Fibroblast of skin of scalp (primary cell): Measurements from ENCODE around the gene MT1B.
"Not testable (repeated sequence)": the region's sequence is repeated elsewhere in the genome, so short reads cannot be mapped to it uniquely, and the experiment has no call there.

Source experiments
- DNase-seq: peaks from one replicate; pipeline ENCODE4 v3.0.0-alpha.2; 2013

Gene MT1B

DNA sequence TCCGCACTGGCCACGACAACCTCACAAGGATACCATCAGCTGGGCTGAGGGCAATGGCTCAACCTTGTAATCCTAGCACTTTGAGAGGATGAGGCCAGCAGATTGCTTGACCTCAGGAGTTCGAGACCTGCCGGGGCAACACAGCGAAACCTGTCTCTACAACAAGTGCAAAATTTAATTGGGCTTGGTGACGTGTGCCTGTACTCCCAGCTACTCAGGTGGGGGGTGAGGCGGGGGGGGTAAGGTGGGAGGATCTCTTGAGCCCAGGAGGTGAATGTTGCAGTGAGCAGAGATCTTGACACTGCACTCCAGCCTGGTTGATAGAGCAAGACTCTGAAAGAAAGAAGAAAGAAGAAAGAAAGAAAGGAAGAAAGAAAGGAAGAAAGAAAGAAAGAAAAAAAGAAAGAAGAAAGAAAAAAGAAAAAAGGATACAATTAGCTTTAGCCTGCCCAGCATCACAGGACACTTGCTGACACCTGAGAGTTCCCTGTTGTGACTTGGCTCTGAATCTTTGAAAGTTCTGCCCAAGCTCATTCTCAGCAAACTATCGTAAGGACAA, 31.3 kb upstream of the MT1B start:
- DNase-seq, result no peak

DNA sequence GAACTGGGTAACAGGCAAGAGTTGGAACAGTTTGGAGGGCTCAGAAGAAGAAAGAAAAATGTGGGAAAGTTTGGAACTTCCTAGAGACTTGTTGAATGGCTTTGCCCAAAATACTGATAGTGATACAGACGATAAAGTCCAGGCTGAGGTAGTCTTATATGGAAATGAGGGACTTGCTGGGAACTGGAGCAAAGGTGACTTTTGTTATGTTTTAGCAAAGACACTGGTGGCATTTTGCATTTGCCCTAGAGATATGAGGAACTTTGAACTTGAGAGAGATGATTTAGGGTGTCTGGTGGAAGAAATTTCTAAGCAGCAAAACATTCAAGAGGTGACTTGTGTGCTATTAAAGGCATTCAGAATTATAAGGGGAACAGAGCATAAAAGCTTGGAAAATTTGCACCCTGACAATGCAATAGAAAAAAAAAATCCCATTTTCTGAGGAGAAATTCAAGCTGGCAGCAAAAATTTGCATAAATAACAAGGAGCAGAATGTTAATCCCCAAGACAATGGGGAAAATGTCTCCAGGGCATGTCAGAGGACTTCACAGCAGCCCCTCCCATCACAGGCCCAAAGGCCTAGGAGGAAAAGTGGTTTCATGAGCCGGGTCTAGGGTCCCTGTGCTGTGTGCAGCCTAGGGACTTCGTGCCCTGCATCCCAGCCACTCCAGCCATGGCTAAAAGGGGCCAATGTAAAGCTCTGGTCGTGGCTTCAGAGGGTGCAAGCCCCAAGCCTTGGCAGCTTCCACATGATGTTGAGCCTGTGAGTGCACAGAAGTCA, 29.8 kb upstream of the MT1B start:
- not testable (repeated sequence) for DNase-seq

DNA sequence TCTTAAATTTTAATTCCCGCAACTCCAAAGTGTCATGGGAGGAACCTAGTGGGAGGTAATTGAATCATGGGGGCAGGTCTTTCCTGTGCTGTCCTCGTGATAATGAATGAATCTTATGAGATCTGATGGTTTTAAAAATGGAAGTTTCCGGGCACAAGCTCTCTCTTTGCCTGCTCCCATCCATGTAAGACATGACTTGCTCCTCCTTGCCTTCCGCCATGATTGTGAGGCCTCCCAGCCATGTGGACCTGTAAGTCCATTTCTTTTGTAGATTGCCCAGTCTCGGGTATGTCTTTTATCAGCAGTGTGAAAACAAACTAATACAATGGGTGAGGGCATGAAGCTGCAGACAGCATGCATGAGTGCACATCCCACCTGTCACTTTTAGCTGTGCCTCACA, 28.5 kb upstream of the MT1B start:
- DNase-seq, result not testable (repeated sequence)

DNA sequence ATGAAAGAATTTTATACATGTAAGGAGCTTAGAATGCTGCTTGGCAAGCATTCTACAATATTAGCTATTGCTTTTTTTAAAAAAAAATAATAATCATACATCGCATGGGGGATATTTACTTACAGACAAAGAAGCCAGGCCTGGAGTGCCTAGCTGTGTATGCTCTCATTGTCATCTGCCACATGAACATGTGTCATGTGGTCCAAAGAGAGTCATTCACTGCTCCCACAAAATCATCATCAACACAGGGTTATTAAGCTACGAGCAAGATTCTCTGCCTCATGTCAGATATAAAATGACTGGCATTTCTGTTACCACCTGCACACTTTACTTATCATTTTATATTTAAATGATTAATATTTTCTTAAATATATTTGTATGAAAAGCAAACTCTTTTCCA, 28.0 kb upstream of the MT1B start:
- DNase-seq, result no peak

DNA sequence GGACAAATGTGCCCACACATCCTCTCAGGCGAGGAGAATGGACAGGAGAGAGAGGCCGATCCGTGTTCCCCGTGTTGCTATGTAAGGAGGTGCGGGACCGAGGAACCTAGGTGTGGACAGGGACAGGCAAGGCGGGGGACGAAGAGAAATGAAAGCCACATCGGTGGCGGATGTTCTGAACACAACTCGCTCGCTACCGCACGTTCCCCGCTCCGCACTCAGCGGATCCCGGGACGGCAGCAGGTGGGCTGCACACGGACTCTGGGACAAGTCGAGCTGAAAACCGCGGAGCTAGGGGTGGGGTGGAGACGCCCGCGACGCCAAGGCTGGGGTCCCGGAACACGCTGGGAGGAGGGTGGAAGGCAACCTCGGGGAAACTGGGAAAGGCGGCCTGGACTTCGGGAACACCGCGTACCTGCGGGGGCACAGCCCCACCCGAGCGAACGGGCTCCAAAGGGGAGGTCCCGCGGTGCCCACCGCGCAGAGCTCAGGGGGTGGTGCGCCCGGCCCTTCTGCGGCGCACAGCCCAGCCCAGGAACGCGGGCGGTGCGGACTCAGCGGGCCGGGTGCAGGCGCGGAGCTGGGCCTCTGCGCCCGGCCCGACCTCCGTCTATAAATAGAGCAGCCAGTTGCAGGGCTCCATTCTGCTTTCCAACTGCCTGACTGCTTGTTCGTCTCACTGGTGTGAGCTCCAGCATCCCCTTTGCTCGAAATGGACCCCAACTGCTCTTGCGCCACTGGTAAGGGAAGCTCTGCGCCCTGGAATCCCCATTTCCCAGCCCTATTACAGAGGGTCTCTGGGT, 26.3 kb upstream of the MT1B start, which contains the start of gene MT1E:
MT1E (plus strand) TSS at position 642 of the 803 bp plus-strand sequence; CDS start at position 713, 71 bp downstream.
- DNase-seq, result peak; percentile 86

DNA sequence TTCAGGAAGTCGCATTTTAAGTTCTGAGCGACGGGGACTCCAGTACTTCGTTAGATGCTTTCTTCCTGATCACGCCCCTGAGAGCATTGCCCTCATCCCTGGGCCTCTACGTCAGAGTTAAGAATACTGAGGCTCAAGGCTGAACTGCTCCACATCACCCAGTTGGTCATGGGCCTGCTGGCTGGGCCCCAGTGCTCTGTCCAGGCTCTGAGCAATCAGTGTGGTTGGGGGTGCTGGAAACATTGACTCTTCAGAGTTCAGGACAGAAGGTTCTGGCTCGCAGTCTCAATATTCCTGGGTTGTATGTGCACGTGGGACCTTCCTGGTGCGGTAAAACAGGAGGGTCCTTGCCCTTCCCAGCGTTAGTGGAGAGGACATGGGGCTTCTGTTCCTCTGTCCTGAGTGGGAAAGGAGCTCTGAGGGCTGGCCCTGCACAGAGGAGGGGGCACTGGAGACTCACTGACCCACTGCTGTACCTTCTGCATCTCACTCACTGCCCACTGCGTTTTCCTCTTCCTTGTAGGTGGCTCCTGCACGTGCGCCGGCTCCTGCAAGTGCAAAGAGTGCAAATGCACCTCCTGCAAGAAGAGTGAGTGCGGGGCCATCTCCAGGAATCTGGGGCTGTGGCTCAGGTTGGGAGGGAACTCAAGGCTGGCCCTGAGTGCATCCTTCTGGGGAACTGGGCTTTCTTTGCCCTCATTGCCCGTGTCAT, 25.6 kb upstream of the MT1B start:
- DNase-seq, result peak; percentile 63

DNA sequence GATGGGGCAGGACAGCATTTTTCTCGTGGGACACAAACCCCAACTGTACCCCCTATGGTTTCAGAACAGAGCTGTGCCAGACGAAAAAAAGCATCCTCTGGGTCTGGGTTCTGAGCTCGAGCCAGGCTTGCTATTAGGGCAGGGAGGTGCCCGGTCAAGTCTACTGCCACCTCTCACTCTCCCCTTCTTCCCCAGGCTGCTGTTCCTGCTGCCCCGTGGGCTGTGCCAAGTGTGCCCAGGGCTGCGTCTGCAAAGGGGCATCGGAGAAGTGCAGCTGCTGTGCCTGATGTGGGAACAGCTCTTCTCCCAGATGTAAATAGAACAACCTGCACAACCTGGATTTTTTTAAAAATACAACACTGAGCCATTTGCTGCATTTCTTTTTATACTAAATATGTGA, 25.0 kb upstream of the MT1B start:
- DNase-seq, result no peak

DNA sequence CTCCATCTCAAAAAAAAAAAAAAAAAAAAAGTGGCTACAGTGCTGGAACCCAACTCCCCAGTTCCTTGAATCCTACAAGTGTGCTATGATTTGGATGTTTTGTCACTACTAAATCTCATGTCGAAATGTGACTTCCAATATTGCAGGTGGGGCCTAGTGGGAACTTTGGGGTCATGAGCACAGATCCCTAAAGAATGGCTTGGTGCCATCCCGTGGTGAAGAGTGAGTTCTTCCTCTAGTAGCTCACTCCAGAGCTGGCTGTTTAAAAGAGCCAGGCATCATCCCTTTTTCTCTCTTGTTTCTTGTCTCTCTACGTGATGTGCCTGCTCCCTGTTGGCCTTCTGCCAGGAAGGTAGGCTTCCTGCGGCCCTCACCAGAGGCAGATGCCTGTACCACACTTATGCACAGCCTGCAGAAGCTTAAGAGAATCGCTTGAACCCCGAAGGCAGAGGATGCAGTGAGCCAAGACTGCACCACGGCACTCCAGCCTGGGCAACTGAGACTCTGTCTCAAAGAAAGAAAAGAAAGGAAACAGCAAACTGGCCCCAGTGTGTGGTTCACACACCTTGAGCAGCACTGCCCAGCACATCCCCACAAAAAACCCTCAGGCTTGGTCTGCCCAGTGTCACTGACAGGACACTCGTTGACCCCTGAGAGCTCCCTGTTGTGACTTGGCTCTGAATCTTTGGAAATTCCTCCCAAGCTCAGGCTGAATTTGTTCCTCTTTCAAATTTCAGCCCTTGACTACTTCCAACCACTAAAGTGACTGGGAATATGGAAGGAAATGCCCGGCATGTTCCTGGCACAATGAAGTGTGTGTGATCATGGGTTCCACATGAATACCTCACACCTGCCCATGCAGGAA, 23.0 kb upstream of the MT1B start:
- DNase-seq, result no peak

DNA sequence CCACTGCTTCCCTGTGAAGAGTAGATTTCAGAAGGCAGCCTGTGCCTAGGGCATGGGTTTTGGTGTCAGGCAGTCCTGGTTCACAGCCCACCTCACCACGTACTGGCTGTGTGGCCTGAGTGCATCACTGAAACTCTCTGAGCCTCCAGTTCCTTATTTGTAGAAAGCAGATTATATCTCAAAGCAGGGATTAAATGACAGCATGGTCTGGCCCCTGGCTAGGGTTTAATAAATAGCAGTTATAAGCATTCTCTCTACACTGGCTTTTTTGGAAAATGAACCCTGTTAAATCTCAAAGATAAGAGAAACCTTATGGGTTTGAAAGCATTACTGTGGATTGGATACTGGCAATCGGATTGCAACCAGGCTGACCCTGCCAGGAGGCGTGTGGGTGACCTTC, 22.2 kb upstream of the MT1B start:
- DNase-seq, result no peak

DNA sequence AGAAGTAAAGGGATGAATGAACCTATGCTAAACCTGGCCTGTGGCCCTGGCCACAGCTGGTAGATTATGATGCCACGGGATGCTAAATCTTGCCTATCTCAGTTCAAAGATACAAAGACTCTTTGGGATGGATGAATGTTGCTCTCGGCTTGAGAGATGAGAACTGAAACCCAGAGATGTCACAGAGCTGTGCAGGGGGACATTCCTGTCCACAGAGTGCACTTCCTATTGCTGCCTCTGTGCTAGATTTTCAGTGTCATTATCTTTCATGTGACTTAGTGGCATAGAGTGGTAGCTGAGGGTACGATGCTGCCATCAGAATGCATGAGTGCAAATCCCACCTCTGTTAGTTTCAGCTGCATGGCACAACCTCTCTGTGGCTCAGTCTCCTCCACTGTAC, 21.6 kb upstream of the MT1B start:
- no peak for DNase-seq

DNA sequence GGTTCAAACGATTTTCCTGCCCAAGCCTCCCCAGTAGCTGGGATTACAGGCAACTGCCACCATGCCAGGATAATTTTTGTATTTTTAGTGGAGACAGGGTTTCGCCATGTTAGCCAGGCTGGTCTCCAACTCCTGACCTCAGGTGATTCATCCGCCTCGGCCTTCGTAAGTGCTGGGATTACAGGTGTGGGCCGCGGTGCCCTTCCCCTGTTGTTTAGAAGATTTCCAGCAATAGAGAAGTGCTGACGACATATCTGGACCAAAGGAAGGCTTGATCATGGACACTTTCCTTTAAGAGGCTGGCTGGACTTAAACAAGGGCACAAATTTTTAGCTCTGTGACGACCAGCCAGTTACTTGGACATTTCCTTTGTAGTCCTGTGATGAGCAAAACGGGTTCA, 20.5 kb upstream of the MT1B start:
- no peak for DNase-seq

DNA sequence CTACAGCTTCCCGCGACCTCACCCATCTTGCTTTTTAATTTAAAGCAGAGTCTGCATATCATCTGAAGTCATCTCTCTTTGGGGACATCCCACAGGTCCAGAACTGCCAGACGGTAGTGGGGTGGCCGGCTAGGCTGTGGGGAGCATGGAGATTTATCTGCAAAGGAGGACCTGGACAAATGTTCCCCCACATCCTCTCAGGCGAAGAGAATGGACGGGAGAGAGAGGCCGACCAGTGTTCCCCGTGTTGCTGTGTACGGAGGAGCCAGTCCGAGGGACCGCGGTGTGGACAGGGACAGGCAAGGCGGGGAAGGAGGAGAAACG, 19.9 kb upstream of the MT1B start:
- DNase-seq, result no peak

DNA sequence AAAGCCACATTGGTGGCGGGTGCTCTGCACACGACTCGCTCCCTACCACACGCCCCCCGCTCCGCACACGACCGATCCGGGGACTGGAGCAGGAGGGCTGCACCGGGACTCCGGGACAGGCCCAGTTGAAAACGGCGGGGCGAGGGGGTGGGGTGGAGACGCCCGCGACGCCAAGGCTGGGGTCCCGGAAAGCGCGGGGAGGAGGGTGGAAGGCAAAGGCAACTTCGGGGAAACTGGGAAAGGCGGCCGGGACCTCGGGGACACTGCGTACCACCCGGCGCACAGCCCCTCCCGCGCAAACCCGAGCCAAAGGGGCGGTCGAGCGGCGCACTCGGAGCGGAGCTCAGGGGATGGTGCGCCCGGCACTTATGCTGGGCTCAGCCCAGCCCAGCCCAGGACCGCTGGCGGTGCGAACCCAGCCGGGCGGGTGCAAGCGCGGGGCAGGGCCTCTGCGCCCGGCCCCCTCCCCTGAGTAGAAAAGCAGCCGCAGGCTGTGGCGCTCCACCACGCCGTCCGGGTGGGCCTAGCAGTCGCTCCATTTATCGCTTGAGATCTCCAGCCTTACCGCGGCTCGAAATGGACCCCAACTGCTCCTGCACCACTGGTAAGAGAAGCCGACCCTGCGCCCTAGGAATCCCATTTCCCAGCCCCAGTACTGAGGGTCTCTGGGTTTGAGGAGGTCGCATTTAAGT, 19.4 kb upstream of the MT1B start, which contains the start of gene MT1M:
MT1M (plus strand) TSS at position 504 of the 692 bp plus-strand sequence; CDS start at position 577, 73 bp downstream.
- DNase-seq, result no peak

DNA sequence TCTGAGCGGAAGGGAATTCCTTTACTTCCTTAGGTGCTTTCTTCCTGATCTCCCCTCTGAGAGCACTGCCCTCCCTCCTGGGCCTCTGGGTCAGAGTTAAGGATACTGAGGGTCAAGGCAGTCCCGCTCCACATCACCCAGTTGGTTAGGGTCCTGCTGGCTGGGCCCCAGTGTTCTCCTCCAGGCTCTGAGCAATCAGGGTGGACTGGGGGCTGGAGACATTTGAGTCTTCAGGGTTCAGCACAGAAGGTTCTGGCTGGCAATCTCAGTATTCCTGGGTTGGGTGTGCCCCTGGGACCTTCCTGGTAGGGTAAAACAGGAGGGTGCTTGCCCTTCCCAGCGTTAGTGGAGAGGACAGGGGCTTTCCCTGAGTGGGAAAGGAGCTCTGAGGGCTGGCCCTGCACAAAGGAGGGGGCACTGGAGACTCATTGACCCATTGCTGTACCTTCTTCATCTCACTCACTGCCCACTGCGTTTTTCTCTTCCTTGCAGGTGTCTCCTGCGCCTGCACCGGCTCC, 18.8 kb upstream of the MT1B start:
- no peak for DNase-seq

DNA sequence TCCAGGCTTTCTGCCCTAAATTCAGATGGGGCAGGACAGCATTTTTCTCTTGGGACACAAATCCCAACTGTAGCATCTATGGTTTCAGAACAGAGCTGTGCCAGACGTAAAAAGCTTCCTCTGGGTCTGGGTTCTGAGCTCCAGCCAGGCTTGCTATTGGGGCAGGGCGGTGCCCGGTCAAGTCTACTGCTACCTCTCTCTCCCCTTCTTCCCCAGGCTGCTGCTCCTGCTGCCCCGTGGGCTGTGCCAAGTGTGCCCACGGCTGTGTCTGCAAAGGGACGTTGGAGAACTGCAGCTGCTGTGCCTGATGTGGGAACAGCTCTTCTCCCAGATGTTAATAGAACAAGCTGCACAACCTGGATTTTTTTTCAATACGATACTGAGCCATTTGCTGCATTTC, 18.2 kb upstream of the MT1B start:
- DNase-seq, result no peak

DNA sequence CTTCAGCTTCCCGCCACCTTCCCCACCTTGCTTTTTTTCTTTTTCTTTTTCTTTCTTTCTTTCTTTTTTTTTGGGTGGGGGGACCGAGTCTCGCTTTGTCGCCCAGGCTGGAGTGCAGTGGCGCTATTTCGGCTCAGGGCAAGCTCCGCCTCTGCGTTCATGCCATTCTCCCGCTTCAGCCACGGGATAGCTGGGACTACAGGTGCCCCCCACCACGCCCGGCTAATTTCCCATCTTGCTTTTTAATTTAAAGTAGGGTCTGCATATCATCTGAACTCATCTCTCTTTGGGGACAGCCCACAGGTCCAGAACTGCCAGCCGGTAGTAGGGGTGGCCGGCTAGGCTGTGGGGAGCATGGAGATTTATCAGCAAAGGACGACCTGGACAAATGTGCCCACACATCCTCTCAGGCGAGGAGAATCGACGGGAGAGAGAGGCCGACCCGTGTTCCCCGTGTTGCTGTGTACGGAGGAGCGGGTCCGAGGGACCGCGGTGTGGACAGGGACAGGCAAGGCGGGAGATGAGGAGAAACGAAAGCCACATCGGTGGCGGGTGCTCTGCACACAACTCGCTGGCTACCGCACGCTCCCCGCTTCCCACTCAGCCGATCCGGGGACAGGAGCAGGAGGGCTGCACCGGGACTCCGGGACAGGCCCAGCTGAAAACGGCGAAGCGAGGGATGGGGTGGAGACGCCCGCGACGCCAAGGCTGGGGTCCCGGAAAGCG, 16.8 kb upstream of the MT1B start:
- DNase-seq, result no peak

DNA sequence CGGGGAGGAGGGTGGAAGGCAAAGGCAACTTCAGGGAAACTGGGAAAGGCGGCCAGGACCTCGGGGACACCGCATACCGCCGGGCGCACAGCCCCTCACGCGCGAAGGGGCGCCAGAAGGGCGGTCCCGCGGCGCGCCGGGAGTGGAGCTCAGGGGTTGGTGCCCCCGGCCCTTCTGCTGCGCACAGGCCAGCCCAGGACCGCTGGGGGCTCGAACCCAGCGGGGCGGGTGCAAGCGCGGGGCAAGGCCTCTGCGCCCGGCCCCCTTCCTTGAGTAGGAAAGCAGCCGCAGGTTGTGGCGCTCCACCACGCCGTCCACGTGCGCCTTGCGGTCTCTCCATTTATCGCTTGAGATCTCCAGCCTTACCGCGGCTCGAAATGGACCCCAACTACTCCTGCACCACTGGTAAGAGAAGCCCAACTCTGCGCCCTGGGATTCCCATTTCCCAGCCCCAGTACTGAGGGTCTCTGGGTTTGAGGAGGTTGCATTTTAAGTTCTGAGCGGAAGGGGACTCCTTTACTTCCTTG, 16.2 kb upstream of the MT1B start:
- no peak for DNase-seq

DNA sequence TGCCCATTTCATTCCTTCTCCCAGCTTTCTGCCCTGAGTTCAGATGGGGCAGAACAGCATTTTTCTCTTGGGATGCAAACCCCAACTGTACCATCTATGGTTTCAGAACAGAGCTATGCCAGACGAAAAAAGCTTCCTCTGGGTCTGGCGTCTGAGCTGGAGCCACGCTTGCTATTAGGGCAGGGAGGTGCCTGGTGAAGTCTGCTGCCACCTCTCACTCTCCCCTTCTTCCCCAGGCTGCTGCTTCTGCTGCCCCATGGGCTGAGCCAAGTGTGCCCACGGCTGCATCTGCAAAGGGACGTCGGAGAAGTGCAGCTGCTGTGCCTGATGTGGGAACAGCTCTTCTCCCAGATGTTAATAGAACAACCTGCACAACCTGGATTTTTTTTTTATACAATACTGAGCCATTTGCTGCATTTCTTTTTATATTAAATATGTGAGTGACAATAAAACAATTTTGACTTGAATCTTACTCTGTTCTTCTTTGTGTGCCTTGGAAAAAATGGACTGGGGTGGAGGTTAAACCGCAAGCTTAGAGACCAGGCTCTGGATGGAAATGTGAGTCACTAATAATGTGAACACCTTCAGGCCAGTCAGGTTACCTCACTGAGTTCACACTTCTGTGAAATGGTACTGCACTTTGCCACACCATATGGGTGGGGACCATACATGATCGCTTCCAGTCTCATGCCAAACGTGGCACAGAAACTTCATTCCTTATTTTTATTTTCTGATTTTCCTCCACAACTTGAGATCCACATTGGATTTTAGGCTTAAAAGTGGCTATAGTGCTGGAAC, 14.9 kb upstream of the MT1B start:
- DNase-seq, result no peak
